GM23248 (cell line): ENCODE data around the gene TNFRSF21.

ENCODE experiments used
- EZH2 ChIP-seq: fragments of 200-600 bp; sonication (generic); IDR thresholded peaks from 2 replicates; pipeline ENCODE4 v1.6.1; 2018; ENCODE audit warnings: antibody characterized with exemption, mild to moderate bottlenecking; ENCODE audit not compliant: insufficient read depth, poor library complexity, severe bottlenecking
- EZH2phosphoT487 ChIP-seq: fragments of 200-600 bp; sonication (generic); IDR thresholded peaks from 2 replicates; pipeline ENCODE4 v1.6.1; 2018; ENCODE audit warnings: antibody characterized with exemption, moderate library complexity, mild to moderate bottlenecking, low read depth; ENCODE audit not compliant: insufficient read depth

- TF ChIP-seq EZH2phosphoT487 (no peak), EZH2 (no peak)
These were observed 67.0 kb downstream of the TNFRSF21 start for GRCh38 chr6:47242483-47243386.
